HepG2 (cell line): ENCODE measurements around the gene SCYL1. TPM values are rescaled to one million over a fixed set of nuclear protein-coding genes. Genes with fewer than 3 reads are reported as not detected.
A peak's percentile ranks its signal among the peaks of the same experiment; 100 is the strongest.

ENCODE experiments used
- CC2D1A ChIP-seq: sonication (generic); formaldehyde crosslinking; IDR thresholded peaks from 2 replicates; pipeline ENCODE4 v1.8.1; 2023; ENCODE audit warnings: mild to moderate bottlenecking, missing genetic modification reagents
- CCDC6 ChIP-seq: sonication (generic); formaldehyde crosslinking; IDR thresholded peaks from 2 replicates; pipeline ENCODE4 v1.8.1; 2022; ENCODE audit warnings: mild to moderate bottlenecking, missing genetic modification reagents, moderate library complexity
- NR2C2 ChIP-seq: sonication (generic); formaldehyde crosslinking; IDR thresholded peaks from 2 replicates; pipeline ENCODE4 v1.4.0; 2020; ENCODE audit warnings: missing genetic modification reagents, mild to moderate bottlenecking, moderate library complexity, borderline replicate concordance
- SP2 ChIP-seq: sonication (generic); formaldehyde crosslinking; IDR thresholded peaks from 2 replicates; pipeline ENCODE4 v1.5.1; 2020; ENCODE audit warnings: mild to moderate bottlenecking, missing genetic modification reagents
- TBX2 ChIP-seq: sonication (generic); formaldehyde crosslinking; IDR thresholded peaks from 2 replicates; pipeline ENCODE4 v1.5.0; 2020; ENCODE audit warnings: missing genetic modification reagents, mild to moderate bottlenecking, borderline replicate concordance
- TEF ChIP-seq: sonication (generic); formaldehyde crosslinking; IDR thresholded peaks from 2 replicates; pipeline ENCODE4 v1.5.0; 2020; ENCODE audit warnings: missing genetic modification reagents
- ZBTB7A ChIP-seq: sonication (generic); formaldehyde crosslinking; IDR thresholded peaks from 2 replicates; pipeline ENCODE4 v1.8.0; 2022; ENCODE audit warnings: mild to moderate bottlenecking, missing genetic modification reagents
- ZC3H13 ChIP-seq: sonication (generic); formaldehyde crosslinking; IDR thresholded peaks from 2 replicates; pipeline ENCODE4 v1.8.1; 2023; ENCODE audit warnings: mild to moderate bottlenecking, missing genetic modification reagents, moderate library complexity
- ZHX1 ChIP-seq: sonication (generic); formaldehyde crosslinking; IDR thresholded peaks from 2 replicates; pipeline ENCODE4 v1.8.1; 2022; ENCODE audit warnings: low read depth, mild to moderate bottlenecking, missing genetic modification reagents
- ZMAT5 ChIP-seq: sonication (generic); formaldehyde crosslinking; IDR thresholded peaks from 2 replicates; pipeline ENCODE4 v1.5.0; 2020; ENCODE audit warnings: mild to moderate bottlenecking, low read depth, missing genetic modification reagents, borderline replicate concordance
- ZNF234 ChIP-seq: sonication (generic); formaldehyde crosslinking; conservative IDR thresholded peaks from 2 replicates; pipeline ENCODE4 v1.5.1; 2020; ENCODE audit warnings: mild to moderate bottlenecking, missing genetic modification reagents
- ZNF547 ChIP-seq: sonication (generic); formaldehyde crosslinking; IDR thresholded peaks from 2 replicates; pipeline ENCODE4 v1.5.1; 2020; ENCODE audit warnings: mild to moderate bottlenecking, missing genetic modification reagents
- ZNF639 ChIP-seq: conservative IDR thresholded peaks from 2 replicates; pipeline ENCODE4 v1.6.1; 2018; ENCODE audit warnings: missing genetic modification reagents
- ZNF788 ChIP-seq: sonication (generic); formaldehyde crosslinking; IDR thresholded peaks from 2 replicates; pipeline ENCODE4 v1.5.0; 2020; ENCODE audit warnings: mild to moderate bottlenecking, missing genetic modification reagents, borderline replicate concordance
- ZNF800 ChIP-seq: sonication (generic); formaldehyde crosslinking; IDR thresholded peaks from 2 replicates; pipeline ENCODE4 v1.4.0; 2020; ENCODE audit warnings: missing genetic modification reagents
- ZSCAN29 ChIP-seq: sonication (generic); formaldehyde crosslinking; conservative IDR thresholded peaks from 2 replicates; pipeline ENCODE4 v1.4.0; 2020; ENCODE audit warnings: mild to moderate bottlenecking, missing genetic modification reagents
- polyA plus RNA-seq, 8 experiments: library from polyadenylated mRNA; depleted of rRNA in 3 of 8; stranded (reverse) in 7 of 8; unstranded in 1 of 8; fragments of >200 nt; fragmentation: Illumina TruSeq in 4 of 8; extraction: Trizol in 4 of 8; gene quantifications; 2 replicates each; pipeline versions ENCODE4 v1.2.1 to v1.2.3, GENCODE V29; 2011 to 2016; ENCODE audit warnings: low read depth in 4 of 8, missing spikeins in 1 of 8, mixed read lengths in 1 of 8; ENCODE audit not compliant: insufficient read depth in 1 of 8
- total RNA-seq, 5 experiments: library from RNA; depleted of rRNA; stranded (reverse); fragments of >200 nt; fragmentation: Illumina TruSeq; extraction: Trizol; gene quantifications; 2 replicates each; pipeline ENCODE4 v1.2.3, GENCODE V29; 2016; ENCODE audit warnings: low read depth in 1 of 5

Gene SCYL1
- total and polyA plus RNA-seq, 2 of the 13 experiments (the other 11 are each of a cell fraction or from before 2014, with no cell fraction given): 65.9 to 103 TPM

GRCh38 chr11:65487467-65488272 is 37.2 kb upstream of the SCYL1 start (continued):
- TF ChIP-seq ZNF639 (CRISPR knock-in tag) (no peak), CCDC6 (no peak), ZNF547 (CRISPR knock-in tag) (peak; percentile 63; the same call in 1 of the 2 replicates), ZNF800 (no peak), ZC3H13 (CRISPR knock-in tag) (no peak), ZHX1 (CRISPR knock-in tag) (peak; percentile 46; the same call in 1 of the 2 replicates), TBX2 (CRISPR knock-in tag) (peak; percentile 77), CC2D1A (CRISPR knock-in tag) (no peak), TEF (CRISPR knock-in tag) (no peak), ZMAT5 (CRISPR knock-in tag) (no peak), ZSCAN29 (no peak; the same call in 1 of the 2 replicates), ZNF788 (CRISPR knock-in tag) (peak; percentile 72; the same call in 1 of the 2 replicates), ZBTB7A (CRISPR knock-in tag) (peak; percentile 54; the same call in 1 of the 2 replicates), NR2C2 (CRISPR knock-in tag) (peak; percentile 50; the same call in 1 of the 2 replicates), ZNF234 (no peak), SP2 (peak; percentile 79)
